Limb (tissue), 2 donors: ENCODE data around the gene PITRM1.
"Not testable (repeated sequence)": the region's sequence is repeated elsewhere in the genome, so short reads cannot be mapped to it uniquely, and the experiment has no call there.

ENCODE experiments used
- DNase-seq, 2 donors: peaks; one replicate each; pipeline ENCODE4 v3.0.0-alpha.2; 2016; ENCODE audit errors: extremely low spot score in 2 of 2

PITRM1 gene

DNA sequence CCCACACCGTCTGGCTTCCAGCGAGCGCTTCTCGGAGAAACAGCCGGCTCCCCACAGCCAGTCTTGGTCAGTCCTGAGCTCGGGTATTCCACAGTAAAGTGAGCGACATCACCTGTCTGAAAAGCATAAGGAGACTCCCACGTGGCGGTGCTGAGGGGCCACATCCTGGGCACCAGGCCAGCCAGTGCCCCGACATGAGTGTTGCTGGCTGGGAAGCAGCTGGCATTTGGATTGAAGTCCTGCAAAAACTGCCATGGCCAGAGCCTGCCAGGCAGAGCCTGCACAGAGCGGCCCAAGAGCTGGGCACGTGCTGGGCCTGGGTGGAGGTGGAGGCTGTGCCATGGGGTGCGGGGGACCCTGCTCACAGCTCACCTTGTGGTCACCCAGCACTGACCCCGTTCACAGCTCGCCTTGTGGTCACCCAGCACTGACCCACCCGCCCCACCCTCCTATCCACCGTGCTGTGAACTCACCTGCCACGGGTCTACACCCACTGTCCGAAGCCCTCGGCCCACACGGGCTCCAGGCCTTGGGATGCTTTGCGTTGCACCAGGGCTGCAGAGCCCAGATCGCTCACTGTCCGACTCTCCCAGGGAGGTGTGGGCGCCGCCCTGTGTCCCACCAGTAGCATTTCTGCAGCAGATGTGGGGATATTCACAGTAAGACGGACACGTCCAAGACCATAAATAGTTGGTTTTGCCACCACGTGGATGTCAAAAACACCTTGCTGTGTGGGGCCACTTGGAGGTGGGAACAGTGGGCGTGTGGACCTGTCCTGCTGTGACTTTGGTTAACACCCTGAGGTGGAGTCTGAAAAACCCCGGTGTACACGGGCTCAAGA, 48.8 kb downstream of the PITRM1 start:
- DNase-seq: no peak

DNA sequence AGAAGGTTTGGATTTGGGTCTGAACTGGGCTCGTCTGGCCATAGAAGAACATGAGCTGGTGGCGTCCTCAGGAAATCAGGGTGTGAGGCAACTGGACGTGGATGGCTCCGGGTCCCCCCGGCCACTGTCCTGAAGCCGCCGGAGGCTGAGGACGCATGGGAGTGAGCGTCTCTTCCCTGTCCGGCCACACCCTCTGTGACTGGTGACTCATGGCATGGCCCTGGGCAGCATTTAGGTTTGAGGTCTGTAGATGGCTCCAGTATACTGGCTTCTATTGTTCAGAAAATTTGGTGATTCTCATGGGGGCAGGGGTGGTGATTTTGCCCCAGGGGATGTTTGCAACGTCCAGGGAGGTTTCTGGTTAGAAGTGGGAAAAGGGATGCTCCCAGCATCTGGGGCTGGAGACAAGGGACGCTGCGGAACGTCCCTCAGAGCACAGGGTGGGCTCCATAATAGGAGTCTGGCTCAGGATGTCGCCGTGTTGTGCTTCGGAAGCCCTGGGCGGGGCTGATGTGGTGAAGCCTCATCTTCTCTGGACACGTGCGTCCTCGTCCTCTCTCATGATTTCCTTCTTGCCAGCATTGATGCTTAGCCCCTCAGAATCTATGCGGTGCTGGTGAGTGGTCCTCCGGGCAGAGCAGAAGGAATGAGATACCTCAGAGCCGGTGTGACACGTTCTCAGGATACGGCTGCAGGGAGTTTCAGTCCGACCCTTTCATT, 49.9 kb downstream of the PITRM1 start:
- no peak for DNase-seq

DNA sequence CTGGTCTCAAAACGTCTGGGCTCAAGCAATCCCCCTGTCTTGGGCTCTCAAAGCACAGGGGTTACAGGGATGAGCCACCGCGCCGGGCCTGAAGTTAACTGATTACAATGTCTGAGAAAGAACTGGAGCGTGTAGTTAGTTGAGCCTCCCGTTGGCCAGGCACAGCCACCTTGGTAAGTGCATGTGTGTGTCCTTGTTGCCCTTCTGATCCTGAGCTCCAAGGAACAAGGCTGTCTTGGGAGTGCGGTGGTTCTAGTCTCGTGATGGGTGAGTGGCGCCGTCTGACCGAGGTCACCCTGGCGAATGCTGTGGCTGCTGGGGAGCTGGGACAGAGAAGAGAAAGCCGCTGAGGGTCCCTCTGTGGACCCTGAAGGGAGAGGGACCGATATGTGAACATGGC, 50.5 kb downstream of the PITRM1 start:
- DNase-seq: no peak

DNA sequence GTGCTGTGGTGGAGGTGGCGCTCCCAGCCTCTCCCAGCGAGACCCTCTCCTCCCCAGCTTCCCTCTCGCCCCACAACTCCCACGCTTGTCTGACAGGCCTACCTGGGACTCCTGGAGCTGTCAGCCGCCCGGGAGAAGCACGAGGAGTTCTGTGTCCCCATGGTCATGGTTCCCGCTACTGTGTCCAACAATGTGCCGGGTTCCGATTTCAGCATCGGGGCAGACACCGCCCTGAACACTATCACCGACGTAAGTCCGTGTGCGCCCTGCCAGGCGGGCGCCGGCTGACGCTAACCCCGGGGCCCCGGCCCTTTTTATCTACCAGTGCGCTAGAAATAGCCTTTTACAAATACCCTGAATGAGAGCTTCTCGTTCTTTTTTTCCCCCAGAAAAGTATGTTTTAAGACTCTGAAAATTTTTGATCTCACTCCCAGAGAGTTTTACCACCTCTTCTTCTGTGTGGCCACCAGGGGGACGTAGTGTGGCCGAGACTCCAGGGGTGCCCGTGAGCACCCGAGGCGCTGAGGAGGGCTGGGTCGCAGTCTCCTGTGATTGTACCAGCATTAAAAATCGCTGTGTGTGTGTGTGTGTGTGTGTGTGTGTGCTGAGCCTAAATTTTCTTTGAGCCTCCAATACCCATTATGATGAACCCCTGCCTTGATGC, 52.7 kb downstream of the PITRM1 start:
- DNase-seq: no peak

DNA sequence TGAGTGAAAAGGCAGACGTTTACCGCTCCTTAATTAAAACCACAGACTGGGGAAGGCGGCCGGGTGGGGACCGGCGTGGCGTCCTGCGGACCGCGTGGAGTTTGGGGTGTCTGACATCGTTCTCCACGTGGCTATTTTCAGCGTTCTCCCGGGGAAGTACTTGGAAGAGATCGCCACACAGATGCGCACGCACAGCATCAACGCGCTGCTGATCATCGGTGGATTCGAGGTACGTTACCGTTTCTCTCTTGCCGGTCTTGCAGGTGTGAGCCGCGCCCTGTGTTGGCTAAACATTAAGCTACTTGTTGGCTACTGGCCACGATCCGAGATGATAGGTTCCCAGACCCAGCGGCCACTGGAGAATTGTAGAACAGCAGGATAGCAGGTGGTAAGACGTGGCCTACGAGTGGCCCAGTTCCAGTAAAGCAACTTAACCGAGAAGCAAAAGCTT, 53.9 kb downstream of the PITRM1 start:
- DNase-seq: no peak

DNA sequence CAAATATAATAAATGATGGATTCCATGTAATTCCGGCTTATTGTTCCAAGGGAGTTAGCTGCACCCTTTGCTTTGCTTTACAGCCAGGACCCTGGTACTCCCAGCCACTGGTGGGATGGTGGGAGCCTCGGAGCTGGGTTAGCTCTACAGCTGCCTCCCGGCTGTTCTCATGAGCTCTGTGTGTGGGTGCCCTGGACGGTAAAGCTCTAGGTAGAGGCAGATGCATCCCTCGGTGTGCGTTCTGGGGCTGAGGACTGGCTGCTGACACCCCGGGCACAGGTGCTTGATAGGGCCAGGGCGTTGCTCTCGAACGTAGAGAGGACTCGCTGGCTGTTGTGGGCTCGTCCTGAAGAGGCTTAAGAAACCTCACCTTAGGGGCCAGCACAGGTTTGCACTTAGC, 55.1 kb downstream of the PITRM1 start:
- no peak for DNase-seq

DNA sequence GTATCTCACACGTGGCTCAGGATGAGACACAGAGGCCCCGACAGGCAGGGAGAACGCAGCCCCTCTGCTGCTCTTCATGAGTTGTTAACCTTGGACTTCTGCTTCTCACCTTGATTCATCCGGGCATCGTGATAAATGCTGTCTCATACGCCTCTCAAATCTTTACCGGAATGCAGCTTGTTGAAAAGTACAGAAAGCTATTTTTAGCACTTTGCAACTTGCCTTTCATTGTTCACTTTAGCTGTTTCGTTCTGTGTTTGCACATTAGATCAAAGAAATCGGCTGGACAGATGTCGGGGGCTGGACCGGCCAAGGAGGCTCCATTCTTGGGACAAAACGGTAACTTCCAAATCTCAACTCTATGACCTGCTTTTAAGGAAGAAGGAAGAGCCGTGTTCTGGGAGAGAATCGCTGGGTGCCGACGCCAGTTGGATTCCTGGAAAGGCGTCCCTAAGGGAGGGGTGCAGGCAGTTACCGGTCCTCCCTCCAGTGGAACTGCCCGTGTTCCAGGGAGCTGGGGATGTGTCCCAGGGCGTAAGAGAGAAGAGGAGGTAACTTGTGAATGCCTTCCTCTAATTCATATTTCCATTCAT, 56.0 kb downstream of the PITRM1 start:
- no peak for DNase-seq

DNA sequence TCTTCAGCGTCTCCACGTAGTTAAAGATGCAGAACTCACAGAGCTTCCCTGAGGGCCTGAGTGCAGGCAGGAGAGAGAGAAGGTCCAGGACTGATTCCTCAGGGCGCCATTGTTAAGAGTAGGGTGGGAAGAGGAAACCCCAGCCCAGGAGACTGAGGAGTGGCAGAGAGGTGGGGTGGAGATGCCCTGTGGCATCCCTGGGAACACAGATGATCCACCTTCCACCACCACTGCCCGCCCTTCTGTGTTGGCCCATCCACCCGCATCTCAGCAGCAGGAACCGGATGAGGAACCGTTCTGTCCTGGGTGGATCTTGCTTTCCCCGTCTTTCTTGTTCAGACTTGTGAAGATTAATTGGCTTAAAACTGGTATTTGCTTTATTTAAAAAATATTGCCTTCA, 56.9 kb downstream of the PITRM1 start:
- DNase-seq: no peak

DNA sequence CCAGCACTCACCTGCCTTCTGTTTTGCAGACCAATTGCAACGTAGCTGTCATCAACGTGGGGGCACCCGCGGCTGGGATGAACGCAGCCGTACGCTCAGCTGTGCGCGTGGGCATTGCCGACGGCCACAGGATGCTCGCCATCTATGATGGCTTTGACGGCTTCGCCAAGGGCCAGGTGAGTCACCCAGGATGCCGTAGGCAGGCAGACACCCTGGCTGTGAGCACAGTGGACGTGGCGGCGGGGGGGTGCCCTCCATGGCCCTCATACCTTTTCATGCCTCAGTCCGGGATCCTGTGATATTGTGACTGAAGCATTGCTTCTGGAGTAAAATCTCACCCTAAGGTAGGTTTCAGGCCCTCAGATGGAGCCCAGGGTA, 59.2 kb downstream of the PITRM1 start:
- DNase-seq: no peak

DNA sequence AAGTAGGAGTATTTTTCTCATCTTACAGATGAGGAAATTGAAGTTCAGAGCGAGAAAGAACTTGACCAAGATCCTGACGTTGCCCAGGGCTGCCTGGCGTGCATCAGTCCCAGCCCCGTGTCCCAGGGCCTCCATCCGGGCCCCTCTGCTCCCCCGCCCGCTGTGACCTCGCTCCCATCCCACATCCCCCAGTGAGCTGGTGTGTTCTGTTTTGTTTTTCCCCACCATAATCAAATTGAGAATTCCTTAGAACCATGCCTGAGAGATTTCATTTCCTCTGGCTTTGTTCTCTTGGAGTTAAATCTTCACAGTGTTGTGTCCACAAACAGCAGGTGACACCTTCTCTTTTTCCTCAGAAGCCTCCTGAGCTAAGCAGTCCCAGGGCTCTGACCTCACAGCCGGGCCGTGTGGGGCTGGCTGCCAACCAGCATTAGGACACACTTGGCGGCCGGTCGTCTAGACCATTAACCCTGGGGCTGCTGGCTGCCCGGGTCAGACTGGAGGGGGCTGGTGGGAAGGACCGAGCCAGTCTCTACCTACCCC, 60.9 kb downstream of the PITRM1 start:
- no peak for DNase-seq

DNA sequence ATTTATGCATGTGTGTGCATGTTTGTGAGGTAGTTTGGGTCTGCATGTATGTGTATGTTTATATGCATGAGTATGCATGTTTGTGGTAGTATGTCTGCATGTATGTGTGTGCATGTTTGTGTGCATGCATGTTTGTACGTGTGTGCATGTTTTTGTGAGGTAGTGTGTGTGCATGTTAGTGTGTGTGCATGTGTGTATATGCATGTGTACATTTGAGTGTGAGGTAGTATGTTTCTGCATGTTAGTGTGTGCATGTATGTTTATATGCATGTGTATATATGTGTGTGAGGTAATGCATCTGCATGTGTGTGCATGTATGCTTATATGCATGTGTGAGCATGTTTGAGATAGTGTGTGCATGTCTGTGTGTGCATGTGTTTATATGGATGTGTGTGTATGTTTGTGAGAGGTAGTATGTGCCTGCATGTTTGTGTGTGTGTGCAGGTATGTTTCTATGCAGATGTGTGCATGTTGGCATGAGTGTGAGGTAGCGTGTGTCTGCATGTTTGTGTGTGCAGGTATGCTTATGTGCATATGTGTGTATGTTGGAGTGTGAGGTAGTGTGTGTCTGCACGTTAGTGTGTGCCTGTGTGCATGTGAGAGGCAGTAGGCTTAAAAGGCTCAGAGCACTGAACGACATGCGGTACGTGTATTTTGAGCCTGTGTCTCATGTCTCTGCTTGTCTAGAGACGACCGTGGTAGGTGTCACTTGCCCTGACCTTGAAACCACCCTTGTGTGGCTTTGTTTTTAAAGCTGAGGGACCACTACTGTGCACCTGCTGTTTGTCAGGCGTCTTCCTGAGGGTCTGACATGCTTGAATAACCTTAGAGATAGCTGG, 61.6 kb downstream of the PITRM1 start:
- no peak for DNase-seq

DNA sequence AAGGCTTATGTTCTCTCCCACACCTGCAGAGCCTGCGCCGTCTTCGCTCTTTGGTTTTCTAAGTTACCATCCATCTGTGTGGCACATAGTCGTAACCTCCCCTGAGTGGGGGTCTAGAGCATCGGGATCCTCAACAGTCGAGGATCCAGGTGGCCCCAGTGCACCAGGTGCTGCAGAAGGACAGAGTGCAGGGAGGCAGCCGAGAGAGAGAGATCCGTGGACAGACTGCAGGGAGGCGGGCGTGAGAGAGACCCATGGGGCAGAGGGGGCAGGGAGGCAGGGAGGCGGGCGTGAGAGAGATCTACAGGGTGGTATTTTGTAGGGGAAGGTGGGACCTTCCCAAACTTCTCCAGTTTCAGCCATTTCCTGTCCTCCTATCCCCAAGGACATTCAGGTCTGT, 62.9 kb downstream of the PITRM1 start:
- DNase-seq: no peak

DNA sequence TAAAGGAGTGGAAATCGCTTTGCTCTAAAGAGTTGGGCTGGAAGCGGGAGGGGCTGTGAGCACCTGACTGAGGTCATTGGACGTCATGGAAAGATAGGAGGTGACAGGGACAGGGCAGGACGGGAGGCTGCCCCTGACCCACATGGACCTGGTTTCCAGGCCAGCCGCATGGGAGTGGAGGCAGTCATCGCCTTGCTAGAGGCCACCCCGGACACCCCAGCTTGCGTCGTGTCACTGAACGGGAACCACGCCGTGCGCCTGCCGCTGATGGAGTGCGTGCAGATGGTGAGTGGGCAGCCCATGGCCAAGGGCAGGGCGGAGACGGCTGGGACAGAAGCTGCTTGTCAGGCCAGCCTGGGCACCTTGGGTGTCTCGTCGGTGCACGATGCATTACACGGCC, 63.4 kb downstream of the PITRM1 start:
- DNase-seq: no peak

DNA sequence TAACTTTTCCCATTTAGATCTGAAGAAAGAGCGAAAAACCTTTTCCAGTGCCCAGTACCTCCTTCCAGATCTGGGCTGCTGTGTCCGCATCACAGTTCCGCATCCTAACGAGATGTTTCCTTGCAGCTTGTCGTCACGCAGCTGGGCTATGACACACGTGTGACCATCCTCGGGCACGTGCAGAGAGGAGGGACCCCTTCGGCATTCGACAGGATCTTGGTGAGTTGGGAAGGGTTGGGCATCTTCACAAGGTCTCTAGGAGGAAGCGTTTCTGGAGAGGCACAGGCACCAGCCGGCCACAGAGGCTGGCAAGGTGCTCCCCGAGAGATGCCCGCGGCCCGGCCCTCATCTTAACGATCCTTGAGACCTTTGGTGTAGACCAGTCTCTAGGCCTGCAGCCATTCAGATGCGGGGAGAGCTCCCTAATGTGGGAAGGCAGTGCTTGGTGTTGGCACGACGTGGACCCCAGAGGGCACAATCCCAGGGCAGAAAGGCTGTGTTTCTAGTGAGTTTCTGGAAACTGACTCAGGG, 63.9 kb downstream of the PITRM1 start:
- DNase-seq: no peak

DNA sequence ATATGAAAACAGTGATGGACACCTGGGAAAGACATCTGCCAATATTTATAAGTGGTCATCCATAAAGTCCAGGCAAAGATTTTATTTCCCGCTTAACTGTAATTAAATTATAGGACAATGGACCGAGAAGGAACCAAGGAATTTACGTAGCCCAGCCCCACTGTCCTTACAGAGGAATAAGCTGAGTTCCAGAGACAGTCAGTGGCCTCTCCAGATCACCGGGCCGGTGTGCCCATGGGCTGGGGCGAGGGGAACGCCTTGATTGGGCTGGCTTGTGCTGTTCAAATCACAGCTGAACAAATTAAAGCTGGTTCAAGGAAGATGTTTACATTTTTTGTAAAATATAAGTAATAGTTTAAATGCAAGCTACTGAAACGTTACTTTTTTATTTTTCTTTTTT, 64.5 kb downstream of the PITRM1 start:
- no peak for DNase-seq

DNA sequence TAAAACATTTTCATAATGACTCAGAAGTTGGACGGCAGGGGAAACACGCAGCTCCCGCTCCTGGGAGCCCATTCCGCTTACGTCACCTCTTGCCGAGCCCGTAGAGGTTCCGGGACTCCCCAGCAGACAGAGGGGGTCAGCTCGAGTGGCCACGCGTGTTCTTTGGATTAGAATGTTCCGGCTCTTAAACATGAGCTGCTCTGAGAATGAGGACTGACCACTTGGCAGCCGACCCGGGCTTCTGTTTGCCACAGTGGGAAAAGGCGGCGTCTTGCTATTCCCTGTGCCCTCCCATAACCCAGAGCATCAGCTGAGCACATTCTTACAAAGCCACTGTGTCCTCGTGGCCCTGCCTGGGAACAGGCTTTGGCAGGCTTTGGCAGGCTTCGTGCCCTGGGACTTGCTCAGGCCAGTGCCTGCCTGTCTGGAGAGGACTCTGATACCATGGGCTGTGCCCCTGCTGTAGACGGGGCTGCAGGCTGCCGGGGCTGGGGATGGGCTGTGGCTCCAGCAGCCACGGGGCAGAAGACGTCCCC, 65.1 kb downstream of the PITRM1 start:
- peak; percentile 24 to 53 for DNase-seq

DNA sequence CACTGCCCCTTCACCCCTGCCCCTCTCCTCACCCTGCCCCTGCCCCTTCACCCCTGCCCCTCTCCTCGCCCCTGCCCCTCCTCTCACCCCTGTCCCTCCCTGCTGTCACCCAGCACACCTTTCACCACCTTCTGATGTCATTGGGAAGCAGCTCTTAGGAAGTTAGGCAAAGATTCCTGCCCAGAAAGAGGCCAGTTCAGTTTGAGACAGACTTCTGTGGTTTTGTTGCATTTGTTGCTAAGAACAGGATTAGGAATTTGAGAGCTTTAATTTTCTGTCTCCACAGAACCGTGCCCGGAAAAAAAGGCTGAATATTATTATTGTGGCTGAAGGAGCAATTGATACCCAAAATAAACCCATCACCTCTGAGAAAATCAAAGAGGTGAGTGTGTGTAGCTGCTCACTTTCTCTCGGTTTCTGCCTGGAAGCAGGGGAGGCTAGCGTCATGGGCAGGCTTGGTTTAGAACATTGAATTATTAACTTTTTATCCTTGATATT, 65.6 kb downstream of the PITRM1 start:
- no peak for DNase-seq

DNA sequence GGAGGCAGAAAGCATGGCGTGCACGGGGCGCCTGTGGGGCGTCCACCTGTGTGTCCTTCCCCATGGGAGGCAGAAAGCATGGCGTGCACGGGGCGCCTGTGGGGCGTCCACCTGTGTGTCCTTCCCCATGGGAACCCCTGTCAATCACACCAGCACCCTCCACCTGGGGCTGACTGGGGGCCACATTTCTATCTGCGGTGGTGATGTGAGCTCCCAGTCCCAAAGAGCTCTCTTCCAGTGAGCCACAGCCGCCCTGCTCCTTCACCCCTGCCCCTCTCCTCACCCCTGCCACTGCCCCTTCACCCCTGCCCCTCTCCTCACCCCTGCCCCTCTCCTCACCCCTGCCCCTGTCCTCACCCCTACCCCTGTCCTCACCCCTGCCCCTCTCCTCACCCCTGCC, 66.3 kb downstream of the PITRM1 start:
- not testable (repeated sequence) for DNase-seq

DNA sequence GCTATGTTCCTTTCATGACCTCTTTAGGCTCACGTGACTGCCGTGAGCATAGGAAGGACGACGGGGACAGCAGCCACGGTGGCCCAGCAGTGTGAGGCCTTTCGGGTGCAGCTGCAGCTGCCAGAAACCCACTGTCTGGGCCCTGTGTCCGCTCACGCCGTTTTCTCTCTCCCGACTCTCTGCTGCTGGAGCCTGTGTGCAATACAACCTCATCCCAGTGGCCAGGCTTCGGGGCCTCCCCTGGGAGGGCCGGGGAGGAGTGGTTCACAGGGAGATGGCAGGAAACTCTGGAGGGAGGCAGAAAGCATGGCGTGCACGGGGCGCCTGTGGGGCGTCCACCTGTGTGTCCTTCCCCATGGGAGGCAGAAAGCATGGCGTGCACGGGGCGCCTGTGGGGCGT, 66.7 kb downstream of the PITRM1 start:
- DNase-seq: no peak

DNA sequence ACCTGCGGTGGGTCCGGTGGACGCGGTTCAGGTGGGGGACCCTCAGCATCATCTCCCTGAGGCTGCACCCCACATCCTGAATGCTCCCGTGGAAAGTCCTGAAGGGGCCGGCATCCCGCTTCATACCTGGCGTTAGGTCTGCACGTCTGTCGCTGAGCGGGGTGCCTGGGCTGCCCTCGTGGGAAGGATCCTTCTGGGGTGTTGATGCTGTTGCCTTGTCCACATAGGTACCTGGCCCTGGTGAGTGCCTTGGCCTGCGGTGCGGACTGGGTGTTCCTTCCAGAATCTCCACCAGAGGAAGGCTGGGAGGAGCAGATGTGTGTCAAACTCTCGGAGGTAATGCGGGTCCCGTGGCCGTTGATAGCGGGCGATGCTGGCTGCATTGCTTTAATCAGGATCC, 67.4 kb downstream of the PITRM1 start:
- no peak for DNase-seq
